ENCODE results near the gene ZBTB14.

ZBTB14 gene, protein sequence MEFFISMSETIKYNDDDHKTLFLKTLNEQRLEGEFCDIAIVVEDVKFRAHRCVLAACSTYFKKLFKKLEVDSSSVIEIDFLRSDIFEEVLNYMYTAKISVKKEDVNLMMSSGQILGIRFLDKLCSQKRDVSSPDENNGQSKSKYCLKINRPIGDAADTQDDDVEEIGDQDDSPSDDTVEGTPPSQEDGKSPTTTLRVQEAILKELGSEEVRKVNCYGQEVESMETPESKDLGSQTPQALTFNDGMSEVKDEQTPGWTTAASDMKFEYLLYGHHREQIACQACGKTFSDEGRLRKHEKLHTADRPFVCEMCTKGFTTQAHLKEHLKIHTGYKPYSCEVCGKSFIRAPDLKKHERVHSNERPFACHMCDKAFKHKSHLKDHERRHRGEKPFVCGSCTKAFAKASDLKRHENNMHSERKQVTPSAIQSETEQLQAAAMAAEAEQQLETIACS

DNA sequence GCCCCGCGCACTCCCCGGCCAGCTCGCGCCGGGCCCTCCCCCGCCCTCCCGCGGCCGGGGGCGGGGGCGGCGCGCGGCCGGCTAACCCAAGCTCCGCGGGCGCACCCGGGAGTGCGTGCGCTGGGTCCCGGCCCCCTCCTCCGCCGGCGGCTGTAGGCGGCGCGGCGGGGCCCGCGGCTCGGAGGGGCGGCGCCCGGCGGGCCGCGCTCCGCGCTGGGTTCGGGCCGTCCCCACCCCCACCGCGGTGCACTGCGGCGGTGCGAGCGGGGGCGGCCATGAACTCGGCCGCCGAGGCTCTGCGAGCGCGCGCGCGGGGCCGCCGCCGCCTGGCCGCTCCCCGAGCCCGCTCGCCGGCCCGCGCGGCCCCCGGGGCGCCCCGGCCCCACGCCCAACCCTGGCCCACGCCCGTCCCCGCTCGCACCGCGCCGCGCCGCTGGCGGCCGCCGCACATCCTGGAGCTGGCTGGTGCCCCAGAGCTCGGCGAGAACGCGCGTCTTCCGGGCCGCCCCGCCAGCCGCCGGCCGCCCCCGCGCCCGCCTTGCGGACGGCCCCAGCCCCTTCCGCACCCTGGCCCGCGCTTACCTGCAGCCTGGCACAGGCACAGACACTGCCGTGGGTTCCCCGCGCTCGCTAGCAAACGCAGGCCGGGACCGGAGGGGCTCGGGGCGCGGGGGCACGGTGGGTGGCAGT is at the start of gene ZBTB14:
Gene ZBTB14, minus strand, starts transcription at position 496 of the 690 bp plus-strand sequence. CDS start 2,480 bp downstream, outside the sequence.
- DNase-seq (ENCODE audit: low spot score): peak; percentile 90

DNA sequence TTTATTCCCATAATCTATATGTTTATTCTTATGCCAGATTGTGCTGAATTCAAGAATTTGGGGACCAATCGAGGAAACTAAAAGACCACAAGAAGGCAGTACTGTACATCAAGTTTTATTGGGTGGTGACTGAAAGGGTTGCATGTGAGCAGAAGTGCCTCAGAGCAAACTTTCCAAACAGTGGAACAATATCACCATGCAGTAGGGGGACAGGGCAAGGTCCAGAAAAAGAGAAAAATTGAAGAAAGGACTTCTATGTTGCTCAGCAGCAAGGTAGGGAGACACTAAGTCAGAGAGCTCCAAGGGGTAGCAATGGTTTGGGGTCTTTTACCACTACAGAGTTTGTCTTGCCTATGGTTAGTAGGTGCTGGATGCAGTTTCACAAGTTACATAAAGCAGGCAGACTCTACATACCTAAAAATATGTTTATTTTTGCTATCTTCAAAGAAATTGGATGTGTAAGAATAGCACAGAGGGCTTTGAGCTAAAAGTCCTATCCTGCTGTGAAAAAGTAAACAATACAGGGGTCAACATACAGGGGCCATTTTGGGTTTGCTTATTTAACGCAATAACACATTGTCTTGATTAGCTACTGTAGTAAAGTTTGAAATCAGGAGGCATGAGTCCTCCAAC is 43.8 kb upstream of the ZBTB14 start:
- no peak for DNase-seq (ENCODE audit: low spot score)

DNA sequence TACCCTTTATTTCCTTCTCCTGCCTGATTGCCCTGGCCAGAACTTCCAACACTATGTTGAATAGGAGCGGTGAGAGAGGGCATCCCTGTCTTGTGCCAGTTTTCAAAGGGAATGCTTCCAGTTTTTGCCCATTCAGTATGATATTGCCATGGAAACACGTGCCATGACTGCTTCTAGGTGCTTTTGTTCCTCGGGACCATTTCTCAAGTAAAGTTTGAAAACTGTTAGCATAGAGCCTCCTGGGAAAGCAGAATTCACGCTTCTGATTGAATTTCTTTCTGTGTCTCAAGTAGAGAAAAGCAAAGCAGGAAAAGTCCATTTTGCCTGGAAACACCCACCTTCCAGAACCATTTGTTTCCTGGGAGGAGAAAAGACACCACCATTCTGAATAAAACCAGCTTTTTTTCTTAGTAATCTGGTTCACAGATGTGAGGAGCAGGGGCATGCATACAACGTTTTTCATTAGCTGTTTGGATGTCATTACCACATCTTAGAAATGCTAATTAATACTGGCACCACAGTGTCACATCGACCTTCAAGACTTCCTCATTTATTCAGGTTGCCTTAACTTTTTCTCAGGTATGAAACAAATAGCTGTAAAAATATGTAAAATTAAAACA is 39.0 kb upstream of the ZBTB14 start:
- DNase-seq (ENCODE audit: low spot score): no peak

DNA sequence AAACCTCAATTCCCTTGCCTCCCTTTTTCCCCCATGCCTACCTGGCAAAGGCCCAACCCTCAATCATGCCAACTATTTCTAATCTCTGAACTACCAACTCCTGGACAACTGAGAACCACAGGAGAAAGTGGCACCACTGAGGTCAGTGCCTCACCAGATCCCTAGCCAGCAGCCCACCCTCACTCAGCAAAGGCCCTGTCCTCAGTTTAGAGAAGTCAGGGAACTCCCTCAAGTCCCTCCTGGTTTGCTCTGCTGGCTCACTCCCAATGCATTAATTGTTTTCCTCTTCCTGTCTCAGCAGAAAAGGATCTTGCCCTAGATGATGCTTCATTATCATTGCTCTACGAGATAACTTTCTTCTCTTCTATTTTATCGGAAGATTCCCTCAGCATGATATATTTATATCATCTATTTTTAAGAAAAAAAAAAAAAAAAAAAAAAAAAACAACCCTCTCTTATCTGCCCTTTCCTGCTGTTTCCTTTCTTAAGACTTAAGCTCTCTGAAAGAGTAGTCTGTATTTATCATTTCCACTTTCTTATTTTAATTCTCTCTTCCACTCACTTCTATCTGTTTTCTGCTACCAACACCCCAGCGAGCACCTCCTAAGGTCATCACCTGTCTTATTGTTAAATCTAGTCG is 22.7 kb upstream of the ZBTB14 start:
- DNase-seq (ENCODE audit: low spot score): no peak

DNA sequence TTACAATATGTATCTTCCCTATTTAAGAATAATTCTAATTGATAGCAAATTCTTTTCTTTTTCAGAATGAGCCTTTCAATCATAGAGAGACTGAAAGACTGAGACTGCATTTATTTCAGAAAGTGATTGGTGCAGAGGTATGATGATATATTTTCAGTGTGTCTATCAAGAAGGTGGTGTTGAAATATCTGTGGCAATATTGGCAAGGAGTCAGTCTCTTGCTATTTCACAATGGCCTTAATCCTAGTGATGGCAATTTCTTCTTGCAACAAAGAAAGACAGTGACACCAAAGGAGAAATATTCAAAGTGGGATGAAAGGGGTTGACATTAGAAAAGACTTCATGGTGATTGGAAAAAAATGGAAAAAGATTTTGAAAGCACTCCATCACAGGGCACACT is 21.7 kb upstream of the ZBTB14 start:
- DNase-seq (ENCODE audit: low spot score): no peak

DNA sequence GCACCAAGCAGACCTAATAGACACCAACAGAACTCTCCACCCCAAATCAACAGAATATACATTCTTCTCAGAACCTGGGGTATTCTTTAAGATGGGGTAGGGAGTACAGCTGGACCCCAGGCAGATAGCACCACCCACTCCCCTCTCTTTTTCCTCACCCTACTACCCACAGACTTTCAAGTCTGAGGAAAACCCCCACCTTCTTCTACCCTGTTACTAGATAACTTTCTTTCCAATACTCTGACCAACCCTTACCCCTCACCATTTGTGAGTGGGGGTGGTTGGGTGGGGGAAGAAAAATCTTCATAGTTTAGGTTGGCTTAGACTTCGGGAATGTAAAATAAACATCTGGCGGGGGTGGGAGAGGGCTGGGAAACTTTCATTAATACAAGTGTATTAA is 20.3 kb upstream of the ZBTB14 start:
- DNase-seq (ENCODE audit: low spot score): no peak

DNA sequence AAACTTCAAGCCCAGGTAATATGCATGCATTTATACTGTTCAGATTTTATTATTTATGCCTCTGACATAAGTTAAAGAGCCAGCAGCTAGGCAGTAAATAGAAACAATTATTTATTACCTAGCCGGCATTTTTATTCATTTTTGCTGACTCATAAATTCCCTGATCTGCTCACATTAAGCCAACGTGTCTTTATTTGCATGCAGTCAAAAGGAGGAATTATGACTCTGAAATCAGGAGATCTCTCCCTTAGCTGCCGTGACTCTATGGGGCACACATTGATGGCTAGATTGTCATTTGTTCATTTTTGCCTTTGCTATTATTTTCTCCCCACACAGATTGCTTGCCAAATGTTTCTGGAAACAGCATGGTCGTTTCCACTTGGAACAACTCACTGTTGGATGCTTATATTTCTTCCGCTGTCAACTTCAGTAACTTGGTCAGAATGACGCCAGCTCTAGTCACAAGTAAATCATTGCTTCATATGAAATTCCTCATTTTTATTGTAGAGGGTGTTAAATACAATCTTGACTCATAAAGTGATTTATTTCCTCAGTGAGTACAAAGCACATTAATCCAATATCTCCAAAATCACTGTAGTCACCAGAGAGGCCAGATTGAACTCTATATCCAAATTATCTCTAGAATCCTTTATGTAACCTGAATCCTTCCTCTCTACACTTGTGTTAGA is 15.9 kb upstream of the ZBTB14 start:
- no peak for DNase-seq (ENCODE audit: low spot score)

DNA sequence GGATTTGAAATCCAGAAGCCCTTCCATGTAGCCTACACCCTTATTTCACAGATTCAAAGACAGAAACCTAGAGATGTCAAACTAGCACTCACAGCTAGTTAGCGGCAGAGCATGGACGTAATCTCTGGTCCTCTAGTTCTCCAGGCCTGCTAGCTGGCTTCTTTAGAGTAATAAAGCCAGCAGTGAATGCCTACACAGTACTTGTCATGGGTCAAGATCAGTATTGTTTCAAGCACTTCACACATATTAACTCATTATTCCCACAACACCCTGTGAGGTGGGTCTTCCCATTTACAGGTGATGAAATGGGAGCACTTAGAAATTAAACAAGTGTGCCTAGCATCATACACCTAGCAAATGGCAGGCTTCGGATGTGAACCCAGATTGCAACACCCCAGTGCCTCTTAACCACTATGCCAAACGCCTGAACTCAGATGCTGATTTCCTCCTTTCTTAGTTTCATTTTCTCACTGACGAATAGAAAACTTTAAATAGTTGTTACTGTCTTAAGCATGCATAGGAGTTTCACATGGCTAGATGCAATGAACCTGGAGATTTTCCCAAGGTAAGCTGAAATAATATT is 14.5 kb upstream of the ZBTB14 start:
- DNase-seq (ENCODE audit: low spot score): no peak

DNA sequence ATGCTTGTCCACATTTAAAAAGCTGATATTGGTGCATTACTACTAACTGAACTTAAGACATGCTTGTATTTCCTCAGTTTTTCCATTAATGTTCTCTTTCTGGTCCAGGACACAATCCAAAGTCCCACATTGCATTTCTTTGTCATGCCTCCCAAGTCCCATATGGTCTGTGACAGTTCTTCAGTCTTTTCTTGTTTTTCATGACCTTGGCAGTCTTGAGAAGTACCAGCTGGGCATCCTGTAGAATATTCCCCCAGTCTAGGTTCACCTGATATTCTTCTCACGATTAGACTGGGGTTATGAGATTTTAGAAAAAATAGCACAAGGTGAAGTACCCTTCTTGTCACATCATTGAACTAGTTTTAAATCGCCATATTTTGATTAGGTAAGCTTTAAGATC is 10.3 kb upstream of the ZBTB14 start:
- DNase-seq (ENCODE audit: low spot score): no peak

DNA sequence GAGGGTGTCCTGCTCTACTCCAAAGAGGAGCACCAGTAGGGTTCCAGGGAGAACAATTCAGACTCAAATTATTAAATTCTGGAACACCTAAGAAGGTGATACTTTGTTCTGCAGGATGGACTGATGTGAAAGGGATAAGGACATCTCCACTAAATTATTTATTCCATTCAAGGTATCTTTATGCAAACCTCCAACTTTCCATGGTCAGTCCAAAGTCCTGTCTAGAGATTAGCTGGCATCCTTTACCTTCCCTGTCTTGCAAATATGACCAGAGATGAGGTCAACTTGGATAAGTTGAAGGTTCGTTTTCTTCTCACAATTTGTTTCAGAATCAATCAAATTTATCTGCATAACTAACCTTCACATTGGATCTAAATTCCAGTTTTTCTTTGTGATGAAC is 8.7 kb upstream of the ZBTB14 start:
- no peak for DNase-seq (ENCODE audit: low spot score)

DNA sequence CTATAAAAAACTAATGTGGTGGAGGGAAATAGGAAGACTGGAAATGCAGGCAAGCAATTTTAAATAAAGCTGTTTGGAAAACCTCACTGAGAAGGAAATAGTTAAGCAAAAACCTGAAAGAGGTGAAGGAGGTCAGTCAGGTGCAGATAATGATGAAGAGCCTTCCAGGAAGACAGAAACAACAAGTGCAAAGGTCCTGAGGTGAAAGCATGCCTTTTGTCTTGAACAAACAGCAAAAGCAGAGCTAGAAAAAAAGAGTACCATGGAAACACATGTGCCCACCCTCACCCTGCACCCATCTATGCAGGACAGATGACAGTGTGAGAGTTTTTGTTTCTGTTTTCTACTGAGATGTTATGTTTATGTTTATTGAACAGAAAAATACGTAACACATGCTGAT is 8.1 kb upstream of the ZBTB14 start:
- no peak for DNase-seq (ENCODE audit: low spot score)

DNA sequence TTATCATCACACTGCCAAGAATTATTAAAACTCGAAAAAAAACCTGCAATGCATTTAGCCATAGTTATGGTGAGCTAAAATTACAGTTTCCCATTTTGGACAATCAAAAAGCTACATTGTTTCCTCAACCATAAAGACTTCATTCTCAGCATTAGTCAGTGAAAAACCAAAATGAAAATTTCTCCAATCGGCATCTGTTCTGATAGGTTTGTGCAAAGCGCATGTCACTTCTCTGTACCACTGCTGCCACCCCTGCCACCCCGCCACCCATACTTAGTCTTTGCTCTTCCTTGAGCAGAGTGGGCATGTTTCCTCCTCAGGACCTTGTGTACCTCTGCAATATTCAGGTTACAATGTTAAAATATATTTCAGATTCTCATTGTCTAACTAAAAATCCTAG is 7.1 kb upstream of the ZBTB14 start:
- DNase-seq (ENCODE audit: low spot score): no peak

DNA sequence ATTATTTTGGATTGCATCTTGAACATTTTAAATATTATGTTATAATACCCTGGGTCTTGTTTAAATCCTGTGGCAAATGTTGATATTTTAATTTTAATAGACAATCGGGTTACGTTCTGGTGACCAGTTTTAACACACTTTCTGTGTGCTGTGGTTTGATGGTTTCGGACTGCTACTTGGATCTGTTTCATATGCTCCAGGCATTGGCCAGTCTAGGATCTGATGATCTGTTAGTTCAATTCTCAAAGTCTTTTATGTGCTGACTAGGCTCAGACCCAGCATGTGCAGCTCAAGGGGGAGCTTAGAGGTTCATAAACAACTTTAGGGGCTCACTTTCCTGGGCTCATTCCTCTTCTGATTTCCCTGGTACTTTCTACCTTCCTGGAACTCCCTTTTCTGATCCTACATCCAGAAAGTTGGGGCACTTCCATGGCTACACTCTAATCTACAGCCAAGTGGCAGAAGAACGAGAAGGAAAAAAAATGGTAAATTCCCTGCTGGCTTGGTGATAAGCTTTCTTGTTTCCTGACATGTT is 5.0 kb upstream of the ZBTB14 start:
- no peak for DNase-seq (ENCODE audit: low spot score)

DNA sequence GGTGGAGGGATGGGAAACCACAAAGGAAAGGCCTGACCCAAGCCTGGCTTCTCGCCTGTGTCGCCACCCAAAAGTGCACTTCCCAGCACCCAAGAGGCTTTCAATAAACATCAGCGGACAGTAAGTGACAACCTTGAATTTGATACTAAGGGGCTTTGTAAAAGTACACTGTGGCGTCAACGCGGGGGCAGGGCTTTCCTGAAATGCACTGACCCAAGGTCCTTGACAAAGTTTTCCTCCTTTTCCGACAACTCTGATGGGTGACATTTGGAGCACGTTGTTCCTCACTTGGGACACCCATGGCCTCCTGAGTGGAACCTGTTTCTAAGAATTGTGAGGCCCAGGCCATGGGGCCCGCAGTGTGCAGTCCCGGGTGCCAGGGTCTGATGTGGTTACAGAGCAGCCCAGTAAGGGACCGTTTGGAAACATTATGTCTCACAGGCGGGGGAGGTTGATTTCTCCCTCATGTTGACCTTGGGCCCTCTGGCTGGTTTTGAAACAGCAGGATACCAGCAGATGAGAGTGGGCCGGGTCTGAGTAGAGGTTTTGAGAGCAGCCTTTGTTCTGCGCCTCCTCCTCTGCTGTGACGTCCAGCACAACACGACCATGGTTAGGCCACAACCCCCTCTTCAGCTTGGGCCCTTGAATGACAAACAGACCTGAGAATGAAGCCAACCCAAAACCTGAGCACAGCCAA is 2.8 kb upstream of the ZBTB14 start:
- DNase-seq (ENCODE audit: low spot score): no peak

DNA sequence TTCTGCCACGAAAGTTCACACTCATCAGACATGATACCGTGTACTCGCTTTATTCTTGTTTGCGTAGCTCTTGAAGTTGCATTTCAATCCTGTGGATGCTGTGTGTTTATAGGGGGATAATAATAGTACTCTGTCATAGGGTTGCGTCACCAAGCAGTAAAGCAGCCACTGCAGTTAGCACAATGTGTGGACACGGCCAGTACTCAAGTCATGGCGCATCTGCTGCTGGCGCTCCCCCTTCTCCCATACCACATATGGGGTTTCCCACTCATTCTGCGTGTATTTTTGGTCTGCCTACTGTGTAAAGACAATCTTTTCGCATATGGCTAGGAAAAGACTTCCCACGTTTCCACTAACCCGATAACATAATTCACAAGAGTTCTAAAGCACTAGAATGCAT is 2.1 kb upstream of the ZBTB14 start:
- no peak for DNase-seq (ENCODE audit: low spot score)

DNA sequence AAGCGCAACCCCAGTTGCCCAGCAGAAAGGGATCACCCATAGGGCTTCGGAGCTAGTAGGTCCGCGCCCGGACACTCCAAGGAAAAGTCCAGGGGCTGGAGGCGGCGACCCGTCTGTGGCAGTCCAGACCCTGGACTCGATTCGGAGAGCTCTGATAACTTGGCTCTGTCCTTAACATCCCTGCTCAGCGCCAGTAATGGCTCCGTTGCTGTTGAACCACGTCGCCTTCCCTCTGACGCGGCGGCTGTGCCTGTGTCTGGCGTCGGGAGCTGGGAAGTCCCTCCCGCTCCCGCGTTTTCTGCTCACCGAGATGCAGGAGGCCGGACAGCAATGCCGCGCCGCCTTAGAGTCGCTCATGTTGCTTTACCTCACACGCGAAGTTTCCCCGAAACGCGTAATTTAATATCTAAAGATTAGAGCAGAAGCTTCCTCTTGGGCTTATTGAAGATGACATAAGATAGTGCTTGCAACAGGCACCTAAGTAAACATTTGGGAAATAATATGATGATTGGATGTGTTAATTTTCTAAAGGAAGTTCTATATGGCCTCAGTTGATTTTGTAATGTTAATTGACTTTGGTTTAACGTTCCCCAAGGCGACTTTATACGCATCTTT is 1.3 kb upstream of the ZBTB14 start:
- peak; percentile 79 for DNase-seq (ENCODE audit: low spot score)

DNA sequence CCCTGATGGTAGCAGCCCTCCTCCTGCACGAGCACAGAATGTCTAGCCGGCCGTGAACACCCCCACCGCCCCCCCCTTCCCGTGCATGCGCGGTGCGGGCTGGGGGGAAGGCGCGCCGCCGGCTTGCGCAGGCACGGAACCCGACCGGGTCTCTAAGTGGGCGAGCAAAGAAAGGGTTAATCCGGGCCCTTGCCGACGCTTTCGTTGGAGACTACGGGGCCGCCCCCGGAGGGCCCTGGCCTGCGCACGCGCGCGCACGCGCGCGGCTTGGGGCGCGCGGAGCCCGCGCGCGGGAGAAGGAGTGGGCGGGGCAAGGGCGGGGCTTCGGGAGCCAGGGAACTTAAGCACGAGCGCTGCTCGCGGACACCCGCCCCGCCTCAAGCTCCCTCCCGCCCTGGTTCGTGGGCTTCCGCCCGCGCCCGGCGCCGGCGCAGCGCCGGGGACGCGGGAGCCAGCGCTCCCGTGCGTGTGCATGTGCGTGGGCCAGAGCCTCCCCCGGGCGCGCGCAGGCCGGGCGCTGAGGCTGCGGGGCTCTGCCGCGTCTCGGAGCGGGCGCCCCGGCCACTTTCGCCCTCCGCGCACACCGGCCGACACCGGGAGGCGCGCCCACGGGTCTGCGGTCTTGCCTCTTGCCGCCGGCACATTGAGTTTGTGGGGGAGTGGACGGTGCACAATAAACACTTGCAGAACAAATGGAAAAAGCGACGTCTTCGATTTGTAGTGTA is 617 bp upstream of the ZBTB14 start:
- DNase-seq (ENCODE audit: low spot score): peak; percentile 97

DNA sequence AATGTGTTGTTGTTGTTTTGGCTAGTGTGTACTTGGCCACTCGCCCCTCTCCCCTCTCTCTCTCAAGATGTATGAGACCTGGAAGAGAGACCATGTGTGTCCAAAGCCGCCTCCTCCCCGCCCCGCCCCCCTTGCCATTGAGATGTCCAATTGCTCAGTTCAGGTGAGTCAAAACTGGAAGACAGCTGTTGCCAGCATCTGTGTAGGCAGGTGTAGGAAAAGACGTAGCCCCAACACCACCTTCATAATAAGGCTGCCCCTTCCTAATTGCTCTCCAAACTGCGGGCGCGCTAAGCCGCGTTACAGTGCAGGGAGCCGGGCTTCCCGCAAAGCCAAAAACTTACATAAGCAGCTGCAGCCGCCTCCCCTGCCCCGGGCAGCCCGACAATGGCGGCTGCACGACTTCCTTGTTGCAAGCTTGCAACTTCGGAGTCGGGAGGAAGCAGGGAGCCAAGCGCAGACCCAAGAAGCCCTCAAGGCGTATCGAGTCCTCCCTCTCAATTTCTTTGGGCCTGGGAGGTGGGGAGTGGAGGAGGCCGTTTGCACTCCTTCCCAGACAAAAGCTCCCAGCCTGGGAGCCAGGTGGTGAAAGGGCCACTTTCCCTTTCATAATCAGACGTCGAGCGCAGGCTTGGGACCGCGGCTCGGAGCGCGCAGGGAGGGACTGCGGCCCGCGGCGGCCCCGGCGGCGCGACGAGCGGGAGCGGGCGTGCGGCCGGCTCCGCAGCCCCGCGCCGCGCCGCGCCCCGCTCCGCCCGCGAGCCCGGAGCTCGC is 882 bp downstream of the ZBTB14 start:
- peak; percentile 63 for DNase-seq (ENCODE audit: low spot score)

Data from GM03348 (cell line).